ENCODE measurements around the gene FBXO31. TPM values are rescaled to one million over a fixed set of nuclear protein-coding genes. Genes with fewer than 3 reads are reported as not detected.

The FBXO31 gene
- total and polyA plus RNA-seq, 9 of the 15 experiments (the other 6 are each of a cell fraction or from before 2014, with no cell fraction given): 0.18 to 33.3 (median 10.9) TPM

GRCh38 chr16:87303431-87303930 lies 80.1 kb downstream of the FBXO31 start (continued):
- TF ChIP-seq ZNF592 (IDR thresholded peaks at IDR 0.05) (peak; percentile 51; the same call in 1 of the 2 replicates), SRF (CRISPR knock-in tag; IDR thresholded peaks at IDR 0.05) (no peak), MYC (IDR thresholded peaks at IDR 0.05; ENCODE audit: low read depth, low read length) (peak; percentile 63), MYC (CRISPR knock-in tag; IDR thresholded peaks at IDR 0.05; ENCODE audit: borderline replicate concordance, low read depth) (no peak), ZEB2 (IDR thresholded peaks at IDR 0.05) (peak; percentile 45; the same call in 1 of the 2 replicates), ZNF133 (CRISPR knock-in tag; IDR thresholded peaks at IDR 0.05) (0 out of 2 replicates have a peak, but pooled peaks have one; percentile 45), BHLHE40 (IDR thresholded peaks at IDR 0.05; ENCODE audit: low read length) (0 out of 2 replicates have a peak, but pooled peaks have one; percentile 25), ETV5 (CRISPR knock-in tag; IDR thresholded peaks at IDR 0.05; ENCODE audit: low read depth) (peak; percentile 88), SRSF1 (IDR thresholded peaks at IDR 0.05; ENCODE audit: low read depth, low read length) (no peak), ZNF324 (CRISPR knock-in tag; IDR thresholded peaks at IDR 0.05) (no peak), SOX6 (IDR thresholded peaks at IDR 0.05) (peak; percentile 68; the same call in 1 of the 2 replicates), TRIM24 (IDR thresholded peaks at IDR 0.05) (no peak), KAT8 (IDR thresholded peaks at IDR 0.05; ENCODE audit: low read depth) (no peak), MYNN (IDR thresholded peaks at IDR 0.05) (peak; percentile 97), MYNN (CRISPR knock-in tag; IDR thresholded peaks at IDR 0.05) (peak; percentile 62; the same call in 1 of the 2 replicates), EP400 (IDR thresholded peaks at IDR 0.05) (peak; percentile 40), RCOR1 (IDR thresholded peaks at IDR 0.05; ENCODE audit: borderline replicate concordance in 1 of 2, low read depth in 2 of 2, low read length in 2 of 2) (peak in 1 of 2 experiments; percentile 78; a peak in 2 of 4 replicates)
- TF ChIP-seq, protein P1, sequence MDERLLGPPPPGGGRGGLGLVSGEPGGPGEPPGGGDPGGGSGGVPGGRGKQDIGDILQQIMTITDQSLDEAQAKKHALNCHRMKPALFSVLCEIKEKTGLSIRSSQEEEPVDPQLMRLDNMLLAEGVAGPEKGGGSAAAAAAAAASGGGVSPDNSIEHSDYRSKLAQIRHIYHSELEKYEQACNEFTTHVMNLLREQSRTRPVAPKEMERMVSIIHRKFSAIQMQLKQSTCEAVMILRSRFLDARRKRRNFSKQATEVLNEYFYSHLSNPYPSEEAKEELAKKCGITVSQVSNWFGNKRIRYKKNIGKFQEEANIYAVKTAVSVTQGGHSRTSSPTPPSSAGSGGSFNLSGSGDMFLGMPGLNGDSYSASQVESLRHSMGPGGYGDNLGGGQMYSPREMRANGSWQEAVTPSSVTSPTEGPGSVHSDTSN (CRISPR knock-in tag; IDR thresholded peaks at IDR 0.05; ENCODE audit: low read depth): no peak
- TF ChIP-seq, protein P1 (tag; conservative IDR thresholded peaks at IDR 0.05; ENCODE audit: low read depth): 0 out of 2 replicates have a peak, but pooled peaks have one; percentile 21
- TF ChIP-seq, protein P2, sequence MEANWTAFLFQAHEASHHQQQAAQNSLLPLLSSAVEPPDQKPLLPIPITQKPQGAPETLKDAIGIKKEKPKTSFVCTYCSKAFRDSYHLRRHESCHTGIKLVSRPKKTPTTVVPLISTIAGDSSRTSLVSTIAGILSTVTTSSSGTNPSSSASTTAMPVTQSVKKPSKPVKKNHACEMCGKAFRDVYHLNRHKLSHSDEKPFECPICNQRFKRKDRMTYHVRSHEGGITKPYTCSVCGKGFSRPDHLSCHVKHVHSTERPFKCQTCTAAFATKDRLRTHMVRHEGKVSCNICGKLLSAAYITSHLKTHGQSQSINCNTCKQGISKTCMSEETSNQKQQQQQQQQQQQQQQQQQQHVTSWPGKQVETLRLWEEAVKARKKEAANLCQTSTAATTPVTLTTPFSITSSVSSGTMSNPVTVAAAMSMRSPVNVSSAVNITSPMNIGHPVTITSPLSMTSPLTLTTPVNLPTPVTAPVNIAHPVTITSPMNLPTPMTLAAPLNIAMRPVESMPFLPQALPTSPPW (CRISPR knock-in tag; IDR thresholded peaks at IDR 0.05): peak; percentile 41; the same call in 1 of the 2 replicates

Measured in K562 (cell line).